ENCODE results near the gene ULK4. TPM values are rescaled to one million over a fixed set of nuclear protein-coding genes. Genes with fewer than 3 reads are reported as not detected.

The ULK4 gene
- polyA plus RNA-seq, 1 experiment = 1.6 TPM

GRCh38 chr3:41808618-41809017, 153.3 kb downstream of the ULK4 start:
- ChIA-PET CTCF (no interaction called here), POLR2A (no interaction called here)
- Histone ChIP-seq H3K27me3 (ENCODE audit: control insufficient read depth, insufficient read depth, low read length) (no peaks in the 10 kb centered on the region), H3K36me3 (ENCODE audit: control insufficient read depth, insufficient read depth, low read length) (no peaks in the 10 kb centered on the region), H3K4me3 (ENCODE audit: low read depth, low read length) (no peak overlapping the region)
- no peak for DNase-seq (ENCODE audit: low read depth)
- TF ChIP-seq CTCF (IDR thresholded peaks at IDR 0.05; ENCODE audit: insufficient read depth, low read depth, low read length) = no peak

GRCh38 chr3:41808152-41808551, 153.8 kb downstream of the ULK4 start:
- no peaks in the 10 kb centered on the region for H3K27me3 ChIP-seq (ENCODE audit: control insufficient read depth, insufficient read depth, low read length)
- no peaks in the 10 kb centered on the region for H3K36me3 ChIP-seq (ENCODE audit: control insufficient read depth, insufficient read depth, low read length)
- H3K4me3 ChIP-seq (ENCODE audit: low read depth, low read length) = no peak overlapping the region
- ChIA-PET POLR2A (interaction anchor here (0.5 to 0.6 kb wide), 2 partner anchors 13 to 37 kb away, joined by 3 to 9 read pairs; no protein-coding TSS in a partner anchor), CTCF (interaction anchor here (0.8 kb wide), 1 partner anchor 217 kb away, joined by 3 read pairs; no protein-coding TSS in a partner anchor)
- peak; percentile 23 for DNase-seq (ENCODE audit: low read depth)
- TF ChIP-seq CTCF (IDR thresholded peaks at IDR 0.05; ENCODE audit: insufficient read depth, low read depth, low read length) = no peak

- Histone ChIP-seq H3K27me3 (ENCODE audit: control insufficient read depth, insufficient read depth, low read length) (no peaks in the 10 kb centered on the region), H3K4me3 (ENCODE audit: low read depth, low read length) (no peak overlapping the region), H3K36me3 (ENCODE audit: control insufficient read depth, insufficient read depth, low read length) (no peaks in the 10 kb centered on the region)
- no peak for DNase-seq (ENCODE audit: low read depth)
- no peak for TF ChIP-seq CTCF (IDR thresholded peaks at IDR 0.05; ENCODE audit: insufficient read depth, low read depth, low read length)
- CTCF ChIA-PET = interaction anchor here (1.6 kb wide), 1 partner anchor 12 kb away, joined by 3 read pairs; no protein-coding TSS in a partner anchor
- POLR2A ChIA-PET = no interaction called here
Measured at GRCh38 chr3:41794748-41795589, 166.9 kb downstream of the ULK4 start.

- POLR2A ChIA-PET = no interaction called here
- no peak for DNase-seq (ENCODE audit: low read depth)
- H3K4me3 ChIP-seq (ENCODE audit: low read depth, low read length) = no peak overlapping the region
- no peak for TF ChIP-seq CTCF (IDR thresholded peaks at IDR 0.05; ENCODE audit: insufficient read depth, low read depth, low read length)
- H3K27me3 ChIP-seq (ENCODE audit: control insufficient read depth, insufficient read depth, low read length) = no peaks in the 10 kb centered on the region
- no peaks in the 10 kb centered on the region for H3K36me3 ChIP-seq (ENCODE audit: control insufficient read depth, insufficient read depth, low read length)
- CTCF ChIA-PET = no interaction called here
Measured at GRCh38 chr3:41792806-41793205, 169.1 kb downstream of the ULK4 start.

GRCh38 chr3:41769106-41769505, 192.8 kb downstream of the ULK4 start:
- POLR2A ChIA-PET = no interaction called here
- Histone ChIP-seq H3K4me3 (ENCODE audit: low read depth, low read length) (no peak overlapping the region), H3K27me3 (ENCODE audit: control insufficient read depth, insufficient read depth, low read length) (no peaks in the 10 kb centered on the region), H3K36me3 (ENCODE audit: control insufficient read depth, insufficient read depth, low read length) (no peaks in the 10 kb centered on the region)
- TF ChIP-seq CTCF (IDR thresholded peaks at IDR 0.05; ENCODE audit: insufficient read depth, low read depth, low read length) = no peak
- no peak for DNase-seq (ENCODE audit: low read depth)
- CTCF ChIA-PET = no interaction called here

Data from BJ (cell line).